Mesendoderm (in vitro differentiated cells): ENCODE results near the gene EXD3.

Experiments used
- DNase-seq: peaks from one replicate; pipeline ENCODE4 v3.0.0; 2013
- H2AK5ac ChIP-seq: 2 replicates; pipeline ENCODE4 v1.6.1; 2013; ENCODE audit warnings: low read length, inconsistent platforms
- H2BK120ac ChIP-seq: 2 replicates; pipeline ENCODE4 v1.6.1; 2013; ENCODE audit warnings: low read depth, mild to moderate bottlenecking, low read length, moderate library complexity, mixed read lengths
- H2BK15ac ChIP-seq: replicated peaks from 2 replicates; pipeline ENCODE4 v1.6.1; 2013; ENCODE audit warnings: low read depth, mild to moderate bottlenecking, moderate library complexity
- H2BK5ac ChIP-seq: 2 replicates; pipeline ENCODE4 v1.6.1; 2013; ENCODE audit warnings: low read length, inconsistent platforms
- H3K18ac ChIP-seq: 2 replicates; pipeline ENCODE4 v1.6.1; 2013; ENCODE audit warnings: mild to moderate bottlenecking, low read length, mixed read lengths
- H3K23ac ChIP-seq: one replicate; pipeline ENCODE4 v1.6.1; 2013; ENCODE audit warnings: low read length
- H3K27ac ChIP-seq: 2 replicates; pipeline ENCODE4 v1.5.1; 2013; ENCODE audit warnings: low read depth, mild to moderate bottlenecking, inconsistent platforms, low read length, moderate library complexity
- H3K27me3 ChIP-seq: 2 replicates; pipeline ENCODE4 v1.6.1; 2013; ENCODE audit warnings: low read length, control low read depth, mild to moderate bottlenecking, inconsistent platforms; ENCODE audit not compliant: insufficient read depth, poor library complexity
- H3K36me3 ChIP-seq: 2 replicates; pipeline ENCODE4 v1.6.1; 2013; ENCODE audit warnings: low read length, inconsistent platforms; ENCODE audit not compliant: control insufficient read depth, insufficient read depth
- H3K4ac ChIP-seq: one replicate; pipeline ENCODE4 v1.6.1; 2013; ENCODE audit warnings: low read depth, mild to moderate bottlenecking, low read length, moderate library complexity
- H3K4me1 ChIP-seq: 2 replicates; pipeline ENCODE4 v1.6.1; 2013; ENCODE audit warnings: low read depth, low read length, inconsistent platforms; ENCODE audit not compliant: control insufficient read depth
- H3K4me2 ChIP-seq: 2 replicates; pipeline ENCODE4 v1.6.1; 2013; ENCODE audit warnings: low read length
- H3K4me3 ChIP-seq: 2 replicates; pipeline ENCODE4 v1.5.1; 2013; ENCODE audit warnings: mild to moderate bottlenecking, low read length
- H3K56ac ChIP-seq: one replicate; pipeline ENCODE4 v1.6.1; 2013; ENCODE audit warnings: low read length
- H3K79me1 ChIP-seq: 2 replicates; pipeline ENCODE4 v1.6.1; 2013; ENCODE audit warnings: low read length, inconsistent platforms
- H3K79me2 ChIP-seq: 2 replicates; pipeline ENCODE4 v1.6.1; 2013; ENCODE audit warnings: mild to moderate bottlenecking, low read length; ENCODE audit not compliant: control insufficient read depth, insufficient read depth
- H3K9ac ChIP-seq: 2 replicates; pipeline ENCODE4 v1.6.1; 2013; ENCODE audit warnings: low read length, inconsistent platforms
- H4K5ac ChIP-seq: one replicate; pipeline ENCODE4 v1.6.1; 2013; ENCODE audit warnings: low read length
- H4K8ac ChIP-seq: one replicate; pipeline ENCODE4 v1.6.1; 2013; ENCODE audit warnings: low read depth, mild to moderate bottlenecking, control low read depth, low read length, moderate library complexity
- WGBS: extraction: QIAGEN DNeasy Blood & Tissue Kit; methylation state at CpG from one replicate; pipeline ENCODE4 v1.1.7; 2013; ENCODE audit warnings: low lambda C conversion rate, missing lambda C conversion rate; ENCODE audit not compliant: insufficient coverage; ENCODE audit errors: extremely low coverage; 5-methylcytosine and 5-hydroxymethylcytosine counted together

EXD3 gene

GRCh38 chr9:137319011-137319738, 103.8 kb downstream of the EXD3 start:
- Histone ChIP-seq H3K56ac (no peak overlapping the region), H2BK120ac (no peak overlapping the region), H3K36me3 (no peaks in the 10 kb centered on the region), H3K27me3 (no peaks in the 10 kb centered on the region), H3K4ac (no peak overlapping the region), H3K4me2 (no peak overlapping the region), H3K27ac (no peak overlapping the region), H2AK5ac (no peak overlapping the region), H3K18ac (no peak overlapping the region), H2BK15ac (no peak overlapping the region), H3K79me2 (no peaks in the 10 kb centered on the region), H2BK5ac (no peak overlapping the region), H3K9ac (no peak overlapping the region), H4K5ac (no peak overlapping the region), H4K8ac (no peak overlapping the region), H3K4me3 (no peak overlapping the region), H3K79me1 (no peaks in the 10 kb centered on the region), H3K23ac (no peak overlapping the region), H3K4me1 (no peaks in the 10 kb centered on the region)
- WGBS, result no CpG with 5 or more reads among the region's 26 CpGs
- DNase-seq, result no peak

- no CpG with 5 or more reads among the region's 18 CpGs for WGBS
- no peak overlapping the region for H4K8ac ChIP-seq
- no peaks in the 10 kb centered on the region for H3K27me3 ChIP-seq
- H2AK5ac ChIP-seq, result no peak overlapping the region
- H2BK15ac ChIP-seq, result no peak overlapping the region
- no peak overlapping the region for H3K56ac ChIP-seq
- H3K4me1 ChIP-seq, result no peaks in the 10 kb centered on the region
- H3K36me3 ChIP-seq, result no peaks in the 10 kb centered on the region
- H3K79me2 ChIP-seq, result no peaks in the 10 kb centered on the region
- H3K79me1 ChIP-seq, result no peaks in the 10 kb centered on the region
- no peak overlapping the region for H3K9ac ChIP-seq
- H3K18ac ChIP-seq, result no peak overlapping the region
- no peak overlapping the region for H4K5ac ChIP-seq
- no peak overlapping the region for H3K4me2 ChIP-seq
- H3K4ac ChIP-seq, result no peak overlapping the region
- no peak overlapping the region for H3K23ac ChIP-seq
- no peak overlapping the region for H3K4me3 ChIP-seq
- DNase-seq, result no peak
- no peak overlapping the region for H3K27ac ChIP-seq
- H2BK5ac ChIP-seq, result no peak overlapping the region
- no peak overlapping the region for H2BK120ac ChIP-seq
Measured at GRCh38 chr9:137318602-137319001, 104.4 kb downstream of the EXD3 start.

- Histone ChIP-seq H3K18ac (no peak overlapping the region), H2BK5ac (no peak overlapping the region), H3K4me1 (no peaks in the 10 kb centered on the region), H3K79me1 (no peaks in the 10 kb centered on the region), H3K9ac (no peak overlapping the region), H3K4me3 (no peak overlapping the region), H3K4me2 (no peak overlapping the region), H3K79me2 (no peaks in the 10 kb centered on the region), H3K56ac (no peak overlapping the region), H3K4ac (no peak overlapping the region), H3K27ac (no peak overlapping the region), H2AK5ac (no peak overlapping the region), H4K5ac (no peak overlapping the region), H3K27me3 (no peaks in the 10 kb centered on the region), H3K36me3 (no peaks in the 10 kb centered on the region), H2BK120ac (no peak overlapping the region), H2BK15ac (no peak overlapping the region), H3K23ac (no peak overlapping the region), H4K8ac (no peak overlapping the region)
- WGBS, result no CpG with 5 or more reads among the region's 24 CpGs
- DNase-seq, result no peak
Measured at GRCh38 chr9:137317718-137318511, 105.0 kb downstream of the EXD3 start.

- DNase-seq, result no peak
- Histone ChIP-seq H3K23ac (no peak overlapping the region), H3K4ac (no peak overlapping the region), H3K4me1 (no peaks in the 10 kb centered on the region), H2BK120ac (no peak overlapping the region), H3K4me2 (no peak overlapping the region), H2BK5ac (no peak overlapping the region), H2BK15ac (no peak overlapping the region), H2AK5ac (no peak overlapping the region), H3K9ac (no peak overlapping the region), H3K79me1 (no peaks in the 10 kb centered on the region), H4K5ac (no peak overlapping the region), H3K79me2 (no peaks in the 10 kb centered on the region), H3K27me3 (no peaks in the 10 kb centered on the region), H3K27ac (no peak overlapping the region), H3K36me3 (no peaks in the 10 kb centered on the region), H3K4me3 (no peak overlapping the region), H3K56ac (no peak overlapping the region), H4K8ac (no peak overlapping the region), H3K18ac (no peak overlapping the region)
- WGBS, result no CpG with 5 or more reads among the region's 19 CpGs
Measured at GRCh38 chr9:137317021-137317717, 105.8 kb downstream of the EXD3 start.

GRCh38 chr9:137316012-137316981, 106.7 kb downstream of the EXD3 start:
- Histone ChIP-seq H3K23ac (no peak overlapping the region), H3K56ac (peak overlapping the region; percentile 45), H3K36me3 (no peaks in the 10 kb centered on the region), H3K27ac (no peak overlapping the region), H2BK120ac (no peak overlapping the region), H2AK5ac (no peak overlapping the region), H3K9ac (peak overlapping the region; percentile 56), H3K4ac (peak overlapping the region; percentile 60), H3K4me3 (no peak overlapping the region), H2BK15ac (no peak overlapping the region), H2BK5ac (no peak overlapping the region), H3K79me1 (no peaks in the 10 kb centered on the region), H3K4me2 (peak overlapping the region; percentile 18), H3K18ac (peak overlapping the region; percentile 41), H4K5ac (no peak overlapping the region), H4K8ac (no peak overlapping the region), H3K4me1 (no peaks in the 10 kb centered on the region), H3K27me3 (no peaks in the 10 kb centered on the region), H3K79me2 (no peaks in the 10 kb centered on the region)
- no CpG with 5 or more reads among the region's 83 CpGs for WGBS
- no peak for DNase-seq
